ENCODE data around the gene SEC14L3. TPM values are rescaled to one million over a fixed set of nuclear protein-coding genes. Genes with fewer than 3 reads are reported as not detected.

SEC14L3 gene
- total and polyA plus RNA-seq, 2 of the 13 experiments (the other 11 are each of a cell fraction or from before 2014, with no cell fraction given), result not detected

GRCh38 chr22:30485362-30485988 is 13.7 kb upstream of the SEC14L3 start (continued):
- no peak for TF ChIP-seq PBX3 (CRISPR knock-in tag; IDR thresholded peaks at IDR 0.05; ENCODE audit: borderline replicate concordance)
- TF ChIP-seq TRAFD1 (CRISPR knock-in tag; IDR thresholded peaks at IDR 0.05; ENCODE audit: borderline replicate concordance), result no peak
- TF ChIP-seq PHF20 (CRISPR knock-in tag; IDR thresholded peaks at IDR 0.05), result no peak
- peak; percentile 69 for TF ChIP-seq TEAD3 (CRISPR knock-in tag; optimal IDR thresholded peaks at IDR 0.05; ENCODE audit: borderline replicate concordance)
- TF ChIP-seq CERS6 (CRISPR knock-in tag; IDR thresholded peaks at IDR 0.05), result no peak
- no peak for TF ChIP-seq NFRKB (IDR thresholded peaks at IDR 0.05)
- no peak for TF ChIP-seq NFIB (CRISPR knock-in tag; IDR thresholded peaks at IDR 0.05; ENCODE audit: borderline replicate concordance)
- no peak for TF ChIP-seq CREB1 (IDR thresholded peaks at IDR 0.05)
- TF ChIP-seq CREB1 (CRISPR knock-in tag; IDR thresholded peaks at IDR 0.05), result no peak
- no peak for TF ChIP-seq SATB2 (CRISPR knock-in tag; IDR thresholded peaks at IDR 0.05)
- no peak for TF ChIP-seq ASH2L (IDR thresholded peaks at IDR 0.05; ENCODE audit: insufficient read length, low read depth, low read length)
- TF ChIP-seq ZNF562 (CRISPR knock-in tag; IDR thresholded peaks at IDR 0.05; ENCODE audit: borderline replicate concordance), result no peak
- no peak for TF ChIP-seq ZNF713 (CRISPR knock-in tag; IDR thresholded peaks at IDR 0.05)
- TF ChIP-seq NFE2 (CRISPR knock-in tag; IDR thresholded peaks at IDR 0.05), result no peak
- no peak for TF ChIP-seq GABPA (IDR thresholded peaks at IDR 0.05; ENCODE audit: low read depth, low read length)
- no peak for TF ChIP-seq GABPA (CRISPR knock-in tag; IDR thresholded peaks at IDR 0.05; ENCODE audit: low read depth)
- TF ChIP-seq ZNF7 (CRISPR knock-in tag; IDR thresholded peaks at IDR 0.05), result no peak
- no peak for TF ChIP-seq ZNF207 (IDR thresholded peaks at IDR 0.05; ENCODE audit: borderline replicate concordance)
- peak; percentile 61 for TF ChIP-seq RXRA (CRISPR knock-in tag; IDR thresholded peaks at IDR 0.05)
- no peak for TF ChIP-seq ZNF547 (CRISPR knock-in tag; IDR thresholded peaks at IDR 0.05)
- TF ChIP-seq NONO (IDR thresholded peaks at IDR 0.05), result no peak
- TF ChIP-seq NONO (CRISPR knock-in tag; conservative IDR thresholded peaks at IDR 0.05), result no peak
- TF ChIP-seq ZSCAN12 (CRISPR knock-in tag; IDR thresholded peaks at IDR 0.05), result no peak
- TF ChIP-seq ZNF772 (CRISPR knock-in tag; IDR thresholded peaks at IDR 0.05), result 0 out of 2 replicates have a peak, but pooled peaks have one; percentile 23
- TF ChIP-seq KDM5B (CRISPR knock-in tag; IDR thresholded peaks at IDR 0.05; ENCODE audit: borderline replicate concordance), result peak; percentile 41; the same call in 1 of the 2 replicates
- no peak for TF ChIP-seq ZNF235 (CRISPR knock-in tag; IDR thresholded peaks at IDR 0.05; ENCODE audit: borderline replicate concordance)
- TF ChIP-seq LCORL (IDR thresholded peaks at IDR 0.05), result no peak
- 0 out of 2 replicates have a peak, but pooled peaks have one; percentile 57 for TF ChIP-seq LCORL (CRISPR knock-in tag; IDR thresholded peaks at IDR 0.05)
- TF ChIP-seq ZBTB3 (CRISPR knock-in tag; IDR thresholded peaks at IDR 0.05; ENCODE audit: borderline replicate concordance, low read depth), result no peak
- no peak for TF ChIP-seq MEIS1 (CRISPR knock-in tag; IDR thresholded peaks at IDR 0.05; ENCODE audit: borderline replicate concordance)
- no peak for TF ChIP-seq ZNF775 (CRISPR knock-in tag; IDR thresholded peaks at IDR 0.05; ENCODE audit: borderline replicate concordance)
- TF ChIP-seq TGIF2 (CRISPR knock-in tag; IDR thresholded peaks at IDR 0.05), result no peak

All from HepG2 (cell line).